CMK (cell line): ENCODE measurements around the gene ECSIT.

Experiments
- DNase-seq: peaks from one replicate; pipeline ENCODE4 v3.0.0-alpha.2; 2010; ENCODE audit warnings: low read depth

Gene ECSIT

GRCh38 chr19:11550265-11550664 lies 21.3 kb upstream of the ECSIT start:
- no peak for DNase-seq

GRCh38 chr19:11549386-11549953 lies 20.5 kb upstream of the ECSIT start:
- no peak for DNase-seq

GRCh38 chr19:11547929-11548700 lies 19.2 kb upstream of the ECSIT start:
- DNase-seq, result no peak

GRCh38 chr19:11541238-11541637 lies 12.3 kb upstream of the ECSIT start:
- no peak for DNase-seq

- DNase-seq, result no peak
Measured at GRCh38 chr19:11540645-11541044, 11.7 kb upstream of the ECSIT start.

GRCh38 chr19:11539495-11540365 lies 10.8 kb upstream of the ECSIT start:
- no peak for DNase-seq

GRCh38 chr19:11538232-11539036 lies 9.5 kb upstream of the ECSIT start, which contains the start of gene CNN1:
CNN1 (plus strand) TSS chr19:11538851; CDS start chr19:11538928, 77 bp downstream.
- DNase-seq, result no peak

- DNase-seq, result peak; percentile 69
Measured at GRCh38 chr19:11535792-11536595, 7.1 kb upstream of the ECSIT start.

GRCh38 chr19:11534948-11535347 lies 6.0 kb upstream of the ECSIT start:
- no peak for DNase-seq

GRCh38 chr19:11534538-11534937 lies 5.6 kb upstream of the ECSIT start:
- no peak for DNase-seq

- DNase-seq, result peak; percentile 86
Measured at GRCh38 chr19:11530432-11530831, 1.5 kb upstream of the ECSIT start.

- DNase-seq, result no peak
Measured at GRCh38 chr19:11519138-11519537, 9.8 kb downstream of the ECSIT start.

GRCh38 chr19:11513946-11514345 lies 15.0 kb downstream of the ECSIT start:
- no peak for DNase-seq

- no peak for DNase-seq
Measured at GRCh38 chr19:11510444-11510843, 18.5 kb downstream of the ECSIT start.

- DNase-seq, result no peak
Measured at GRCh38 chr19:11507370-11508078, 21.4 kb downstream of the ECSIT start.

- DNase-seq, result no peak
Measured at GRCh38 chr19:11506967-11507366, 22.0 kb downstream of the ECSIT start.

GRCh38 chr19:11506101-11506555 lies 22.8 kb downstream of the ECSIT start:
- no peak for DNase-seq

GRCh38 chr19:11505504-11506100 lies 23.3 kb downstream of the ECSIT start, which contains the start of gene ZNF653:
ZNF653 (minus strand) TSS chr19:11505839; CDS start chr19:11505786, 53 bp downstream.
- peak; percentile 77 for DNase-seq

GRCh38 chr19:11505032-11505503 lies 23.9 kb downstream of the ECSIT start:
- DNase-seq, result peak; percentile 87
